Hepatic stellate cell (primary cell): ENCODE measurements around the gene MYO7B.

Source experiments
- DNase-seq: peaks from one replicate; pipeline ENCODE4 v3.0.0; 2011; ENCODE audit warnings: low spot score

Gene MYO7B

DNA sequence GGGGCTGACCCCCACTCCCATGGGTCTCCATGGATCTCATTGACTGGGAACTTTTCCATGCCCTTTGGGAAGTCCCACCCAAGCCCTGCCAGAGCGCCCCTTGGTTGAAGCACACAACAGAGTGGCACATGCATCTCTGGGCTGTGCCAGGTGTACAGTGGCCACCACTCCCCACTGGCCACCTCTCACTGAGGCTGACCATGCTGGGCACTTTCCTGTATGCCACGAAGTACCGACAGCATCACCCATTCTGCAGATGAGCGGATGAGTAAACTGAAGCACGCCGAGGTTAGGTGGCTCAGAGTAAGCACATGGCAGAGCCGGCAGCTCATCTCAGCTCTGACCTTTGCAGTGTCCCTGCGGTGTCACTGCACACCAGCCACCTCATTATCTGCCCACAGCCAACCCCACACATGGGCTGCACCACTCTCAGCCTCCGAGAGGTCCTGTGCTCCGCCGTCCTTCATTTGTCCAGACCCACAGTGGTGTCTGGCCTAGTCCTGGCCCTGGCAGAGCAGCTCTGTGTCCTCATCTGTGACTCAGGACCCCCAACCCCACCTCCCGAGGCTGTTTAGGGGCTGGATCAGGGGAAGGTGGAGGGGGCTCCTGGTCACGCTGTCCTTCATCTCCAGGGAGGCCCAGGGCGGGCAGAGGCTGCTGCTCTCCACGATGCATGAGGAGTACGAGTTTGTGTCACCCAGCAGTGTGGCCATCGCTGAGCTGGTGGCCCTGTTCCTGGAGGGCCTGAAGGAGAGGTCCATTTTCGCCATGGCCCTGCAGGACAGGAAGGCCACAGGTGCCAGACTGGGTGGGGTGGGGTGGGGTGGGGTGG, 92.5 kb downstream of the MYO7B start:
- DNase-seq: no peak

DNA sequence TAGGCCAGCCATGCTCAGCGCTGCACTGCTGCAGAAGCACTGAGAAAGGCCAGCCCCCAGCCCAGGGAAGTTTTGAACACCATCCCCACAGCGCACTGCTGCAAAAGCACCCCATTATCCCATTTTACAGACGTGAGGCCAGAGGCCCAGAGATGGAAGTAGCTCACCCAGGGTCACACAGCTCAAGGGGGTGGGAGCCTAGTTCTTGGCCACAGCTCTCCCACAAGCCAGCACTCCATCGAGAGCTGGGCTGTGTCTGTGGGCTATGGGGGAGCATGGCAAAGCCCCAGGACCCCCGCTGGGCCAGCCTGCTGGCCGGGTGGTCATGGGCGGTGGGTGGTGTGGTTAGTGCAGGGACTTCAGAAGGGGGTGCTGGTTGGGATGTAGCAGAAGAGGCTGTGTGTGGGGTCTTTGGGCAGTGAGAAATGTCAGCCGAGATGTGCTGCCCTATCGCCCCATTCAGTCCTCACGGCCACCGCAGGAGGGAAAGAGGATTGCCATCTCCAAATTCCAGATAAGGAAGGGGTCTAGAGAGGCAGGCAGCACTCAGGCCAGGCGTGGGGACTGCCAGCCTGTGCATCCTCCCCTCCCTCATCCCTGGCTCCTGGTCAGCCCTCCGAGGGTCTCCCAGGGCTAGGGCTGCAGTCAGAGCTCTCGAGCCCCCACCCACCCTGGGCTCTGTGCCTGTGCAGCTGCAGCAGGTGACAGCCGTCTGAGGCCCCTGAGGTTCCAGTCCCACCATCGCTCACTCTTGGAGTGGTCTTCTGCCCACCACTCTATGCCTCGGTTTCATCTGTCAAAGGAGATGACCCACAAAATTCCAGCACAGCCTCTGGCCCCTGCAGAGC, 93.5 kb downstream of the MYO7B start:
- DNase-seq: peak; percentile 30

DNA sequence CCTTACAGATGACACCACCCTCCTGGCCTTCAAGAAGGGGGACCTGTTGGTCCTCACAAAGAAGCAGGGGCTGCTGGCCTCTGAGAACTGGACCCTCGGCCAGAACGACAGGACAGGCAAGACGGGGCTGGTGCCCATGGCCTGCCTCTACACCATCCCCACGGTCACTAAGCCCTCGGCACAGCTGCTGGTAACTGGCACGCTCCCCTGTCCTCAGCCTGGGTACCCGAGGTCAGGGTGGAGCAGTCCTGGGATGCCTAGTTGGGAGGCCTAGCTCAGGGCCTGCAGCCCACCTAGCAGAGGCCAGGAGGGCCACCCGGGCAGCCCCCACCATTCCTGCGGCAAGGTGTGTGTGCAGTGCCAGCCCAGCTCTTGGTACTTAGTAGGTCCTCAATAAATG, 94.2 kb downstream of the MYO7B start:
- DNase-seq: no peak

DNA sequence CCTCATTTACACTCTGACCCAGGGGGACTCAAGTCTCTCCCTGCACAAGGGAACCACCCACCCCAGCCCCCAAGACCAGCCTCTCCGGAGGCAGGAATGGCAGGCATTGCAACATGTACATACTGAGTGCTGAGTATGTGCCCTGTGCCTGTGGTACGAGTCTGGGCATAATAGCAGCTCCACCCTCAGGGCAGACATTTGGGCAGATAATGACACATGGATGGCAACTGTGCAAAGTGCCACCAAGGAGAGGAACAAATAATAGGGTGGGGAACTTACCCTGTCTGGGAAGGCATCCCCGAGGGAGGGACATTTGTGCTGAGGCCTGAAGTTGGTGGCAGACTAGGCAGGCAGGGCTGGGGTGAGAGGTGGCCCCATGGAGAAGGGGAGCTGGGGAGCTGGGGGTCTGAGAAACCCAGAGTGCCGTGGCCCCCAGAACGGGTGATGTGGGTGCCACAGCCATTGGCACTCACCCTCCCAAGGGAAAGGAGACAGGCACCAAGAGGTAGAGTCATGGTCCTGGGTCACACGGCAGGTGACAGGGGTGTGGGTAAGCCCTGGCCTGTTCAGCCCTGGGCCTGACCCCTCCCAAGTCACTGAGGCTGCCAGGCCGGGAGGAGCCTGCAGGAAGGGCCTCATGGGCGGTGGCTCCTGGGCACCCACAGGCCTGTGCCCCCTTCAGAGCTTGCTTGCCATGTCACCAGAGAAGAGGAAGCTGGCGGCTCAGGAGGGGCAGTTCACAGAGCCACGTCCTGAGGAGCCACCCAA, 94.8 kb downstream of the MYO7B start:
- DNase-seq: peak; percentile 26

DNA sequence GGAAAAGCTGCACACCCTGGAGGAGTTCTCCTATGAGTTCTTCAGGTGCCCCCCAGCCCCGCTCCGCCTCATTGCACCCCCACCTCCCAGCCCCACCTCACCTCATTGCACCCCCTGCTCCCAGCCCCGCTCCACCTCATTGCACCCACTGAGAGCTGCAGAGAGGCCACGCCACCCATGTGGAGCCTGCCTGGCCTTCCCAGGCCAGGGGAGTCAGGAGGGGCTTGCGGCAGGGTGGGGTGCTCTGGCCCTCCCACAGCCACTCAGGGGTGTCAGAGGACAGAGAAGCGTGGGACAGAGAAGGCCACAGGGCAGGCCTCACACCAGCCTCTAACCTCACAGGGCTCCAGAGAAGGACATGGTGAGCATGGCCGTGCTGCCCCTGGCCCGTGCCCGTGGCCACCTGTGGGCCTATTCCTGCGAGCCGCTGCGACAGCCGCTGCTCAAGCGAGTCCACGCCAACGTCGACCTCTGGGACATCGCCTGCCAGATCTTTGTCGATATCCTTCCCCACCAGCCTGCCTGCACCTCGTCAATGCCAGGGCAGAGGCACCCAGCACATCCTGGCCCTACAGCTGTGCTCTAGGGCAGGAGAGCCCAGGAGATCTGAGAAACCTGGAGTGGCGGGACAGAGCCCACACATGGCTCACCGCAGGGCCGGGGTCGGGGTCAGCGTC, 95.5 kb downstream of the MYO7B start:
- peak; percentile 31 for DNase-seq

DNA sequence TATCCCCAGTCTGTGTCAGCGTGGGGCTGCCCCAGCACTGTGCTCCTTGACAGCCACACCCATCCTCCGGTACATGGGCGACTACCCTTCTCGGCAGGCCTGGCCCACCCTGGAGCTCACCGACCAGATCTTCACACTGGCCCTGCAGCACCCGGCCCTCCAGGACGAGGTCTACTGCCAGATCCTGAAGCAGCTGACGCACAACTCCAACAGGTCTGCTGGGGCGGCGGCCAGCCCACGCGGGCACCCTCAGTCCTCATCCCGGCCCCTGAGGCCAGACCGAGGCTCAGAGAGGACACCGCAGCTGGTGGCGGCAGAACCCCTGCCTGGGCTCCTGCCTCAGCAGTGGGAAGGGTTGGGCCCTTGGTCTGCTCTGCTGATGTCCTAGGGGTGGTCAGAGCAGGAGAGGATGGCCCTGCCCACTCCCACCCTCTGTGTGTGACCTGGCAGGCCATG, 96.1 kb downstream of the MYO7B start:
- no peak for DNase-seq

DNA sequence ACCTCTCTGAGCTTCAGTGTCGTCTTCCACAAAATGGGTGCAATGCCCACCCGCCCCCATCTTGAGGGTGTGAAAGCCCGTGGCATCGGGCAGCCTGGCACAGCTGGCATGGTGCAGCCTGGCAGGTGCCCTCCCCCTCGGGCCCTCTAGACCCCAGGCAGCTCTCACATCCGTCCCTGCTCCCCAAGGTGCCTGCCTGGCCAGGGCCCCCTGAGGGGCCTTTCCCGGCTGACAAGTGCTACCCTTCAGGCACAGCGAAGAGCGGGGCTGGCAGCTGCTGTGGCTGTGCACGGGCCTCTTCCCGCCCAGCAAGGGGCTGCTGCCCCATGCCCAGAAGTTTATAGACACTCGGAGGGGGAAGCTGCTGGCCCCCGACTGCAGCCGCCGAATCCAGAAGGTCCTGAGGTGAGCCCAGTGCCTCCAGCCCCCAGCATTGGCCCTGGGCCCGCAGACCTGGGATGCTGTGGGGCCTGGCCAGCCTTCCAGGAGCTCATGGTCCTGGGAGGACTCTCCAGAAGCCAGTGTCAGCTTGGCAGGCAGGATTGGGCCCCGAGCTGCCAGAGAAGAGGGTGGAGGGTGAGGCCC, 96.6 kb downstream of the MYO7B start:
- peak; percentile 28 for DNase-seq

DNA sequence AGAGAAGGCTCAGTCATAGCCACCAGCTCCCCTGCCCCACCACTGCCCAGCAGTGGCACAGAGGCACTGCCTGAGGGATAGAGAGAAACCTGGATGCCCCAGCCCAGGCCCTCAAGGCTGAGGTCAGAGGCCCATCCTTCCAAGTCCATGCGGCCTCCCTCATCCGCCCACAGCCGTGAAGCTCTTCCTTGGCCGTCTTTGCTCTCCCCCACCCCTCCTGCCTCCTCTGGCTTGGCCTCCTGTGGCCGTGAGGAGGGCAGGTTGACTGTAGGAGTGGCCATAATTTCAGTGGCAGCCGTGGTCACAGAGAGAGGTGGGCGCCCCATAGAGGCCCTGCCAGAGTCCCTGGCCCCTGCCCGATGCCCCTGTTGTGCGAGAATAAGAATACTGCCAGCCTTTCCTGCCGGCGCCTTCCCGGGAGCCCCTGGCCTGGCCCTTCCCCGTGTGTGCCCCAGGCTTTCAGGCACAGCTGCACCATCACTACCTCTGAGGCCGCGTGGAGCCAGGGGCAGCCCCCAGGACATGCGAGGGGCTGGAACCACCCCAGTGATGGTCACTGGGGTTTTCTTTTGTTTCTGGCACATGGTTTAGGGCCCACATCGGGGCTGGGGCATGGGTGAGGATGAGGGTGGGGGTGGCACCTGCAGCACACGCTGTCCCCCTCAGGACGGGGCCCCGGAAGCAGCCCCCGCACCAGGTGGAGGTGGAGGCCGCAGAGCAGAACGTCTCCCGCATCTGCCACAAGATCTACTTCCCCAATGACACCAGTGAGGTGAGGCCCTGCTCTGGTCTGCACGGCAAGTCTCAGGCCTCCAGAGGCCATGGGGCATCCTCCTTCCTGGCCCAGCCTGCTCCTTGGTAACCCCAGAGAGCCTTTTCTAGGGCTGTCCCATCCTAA, 97.4 kb downstream of the MYO7B start:
- peak; percentile 18 for DNase-seq

DNA sequence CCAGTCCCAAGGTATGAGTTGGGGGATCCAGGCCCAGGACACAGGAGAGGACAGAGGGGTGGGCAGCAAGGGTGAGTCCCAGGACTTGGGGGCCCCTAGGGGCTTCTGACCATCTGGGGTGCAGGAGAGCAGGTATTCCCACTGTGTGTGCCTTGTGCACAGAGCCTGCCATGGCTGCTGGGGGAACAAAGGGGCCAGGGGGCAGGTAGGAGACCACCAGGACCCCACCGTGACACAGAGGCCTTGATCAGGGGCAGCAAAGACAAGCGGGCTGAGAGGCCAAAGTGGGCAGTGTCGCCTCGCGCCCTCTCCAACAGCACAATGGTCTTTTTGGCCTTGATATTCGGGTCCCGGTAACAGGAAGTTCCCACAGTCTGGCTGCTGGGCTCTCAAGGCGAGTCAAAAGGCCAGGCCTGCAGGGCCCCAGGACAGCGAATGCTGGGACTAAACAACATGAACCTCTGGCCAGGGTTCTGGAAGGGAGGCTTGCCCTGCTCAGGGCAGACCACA, 98.1 kb downstream of the MYO7B start:
- no peak for DNase-seq

DNA sequence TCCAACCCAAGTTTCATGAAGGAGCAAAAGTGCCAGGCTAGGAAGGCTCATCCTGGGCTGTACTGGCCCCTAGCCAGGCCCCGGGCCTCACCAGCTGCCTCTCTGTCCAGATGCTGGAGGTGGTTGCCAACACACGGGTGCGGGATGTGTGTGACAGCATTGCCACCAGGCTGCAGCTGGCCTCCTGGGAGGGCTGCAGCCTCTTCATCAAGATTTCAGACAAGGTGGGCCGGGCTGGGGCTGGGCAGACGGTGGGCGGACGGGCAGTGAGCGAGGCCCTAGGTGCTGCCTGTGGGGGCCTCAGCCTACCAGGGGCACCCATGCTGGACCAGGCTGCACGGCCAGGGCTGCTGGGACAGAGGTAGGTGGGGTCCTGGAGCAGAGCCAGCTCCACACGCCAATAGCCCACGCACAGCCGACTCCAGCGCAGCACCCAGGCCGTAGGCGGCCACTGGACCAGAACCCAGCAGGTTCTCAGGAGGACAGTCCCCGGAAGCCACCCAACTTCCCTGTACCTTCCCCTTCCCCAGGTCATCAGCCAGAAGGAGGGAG, 98.7 kb downstream of the MYO7B start:
- DNase-seq: peak; percentile 25

DNA sequence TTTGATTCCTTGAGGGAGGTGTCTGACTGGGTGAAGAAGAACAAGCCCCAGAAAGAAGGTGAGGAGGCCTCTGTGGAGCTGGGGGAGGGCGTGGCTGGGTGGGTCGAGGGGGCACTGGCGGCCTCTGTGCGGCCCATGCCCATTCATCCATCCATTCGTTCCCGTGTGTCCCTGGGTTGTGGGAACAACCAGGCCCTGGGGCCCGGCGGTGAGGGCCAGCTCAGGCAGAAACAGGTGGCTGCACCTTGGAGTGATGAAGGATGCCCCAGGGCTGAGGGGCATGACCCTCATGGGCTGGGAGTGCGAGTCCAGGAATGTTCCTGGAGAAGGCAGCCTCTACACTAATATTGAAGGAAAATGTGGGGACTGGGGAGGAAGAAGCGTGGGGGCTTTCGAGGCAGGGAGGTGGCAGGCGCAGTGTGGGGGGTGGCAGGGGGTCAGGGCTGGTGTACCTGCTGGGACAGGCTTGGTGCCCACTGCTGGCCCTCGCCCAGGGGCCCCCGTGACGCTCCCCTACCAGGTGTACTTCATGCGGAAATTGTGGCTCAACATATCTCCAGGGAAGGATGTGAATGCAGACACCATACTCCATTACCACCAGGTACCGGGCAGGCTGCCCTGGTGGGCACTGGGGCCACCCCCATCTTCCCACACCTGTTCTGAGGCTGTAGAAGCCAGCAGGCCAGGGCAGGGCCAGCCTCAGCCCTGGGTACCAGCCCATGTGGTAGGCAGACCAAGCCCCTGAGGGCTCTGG, 99.3 kb downstream of the MYO7B start:
- DNase-seq: no peak

DNA sequence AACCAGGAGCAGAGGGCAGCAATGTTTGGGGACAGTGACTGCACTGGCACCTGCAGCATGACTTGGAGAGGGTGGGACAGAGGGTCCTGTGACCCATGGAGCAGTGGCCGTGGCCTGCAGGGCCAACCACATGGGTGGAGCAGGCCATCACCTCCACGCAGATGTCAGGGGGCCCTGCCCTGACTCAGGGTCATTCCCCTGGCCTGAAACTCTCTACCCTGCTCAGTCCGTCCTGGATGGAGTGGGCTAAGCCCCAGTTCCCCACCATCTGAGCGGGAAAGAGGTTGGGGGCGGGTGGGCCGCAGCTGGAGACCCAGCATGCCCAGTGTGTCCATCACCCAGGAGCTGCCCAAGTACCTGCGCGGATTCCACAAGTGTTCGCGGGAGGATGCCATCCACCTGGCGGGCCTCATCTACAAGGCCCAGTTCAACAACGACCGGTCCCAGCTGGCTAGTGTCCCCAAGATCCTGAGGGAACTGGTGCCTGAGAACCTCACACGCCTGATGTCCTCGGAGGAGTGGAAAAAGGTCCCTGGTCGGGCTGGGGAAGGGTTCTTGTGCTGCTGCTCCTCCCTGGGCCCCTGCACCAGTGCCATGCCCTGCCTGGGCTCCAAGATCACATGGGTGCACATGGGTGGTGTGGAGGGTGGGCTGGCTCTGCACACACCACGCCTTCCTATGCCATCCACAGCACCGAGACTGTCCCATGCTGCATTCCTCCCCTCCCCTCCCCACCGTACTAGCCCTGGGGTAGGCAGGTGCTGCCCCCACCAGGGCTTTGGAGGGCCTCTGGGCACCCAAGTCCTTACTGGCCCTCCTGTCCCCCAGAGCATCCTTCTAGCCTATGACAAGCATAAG, 100.1 kb downstream of the MYO7B start:
- no peak for DNase-seq

DNA sequence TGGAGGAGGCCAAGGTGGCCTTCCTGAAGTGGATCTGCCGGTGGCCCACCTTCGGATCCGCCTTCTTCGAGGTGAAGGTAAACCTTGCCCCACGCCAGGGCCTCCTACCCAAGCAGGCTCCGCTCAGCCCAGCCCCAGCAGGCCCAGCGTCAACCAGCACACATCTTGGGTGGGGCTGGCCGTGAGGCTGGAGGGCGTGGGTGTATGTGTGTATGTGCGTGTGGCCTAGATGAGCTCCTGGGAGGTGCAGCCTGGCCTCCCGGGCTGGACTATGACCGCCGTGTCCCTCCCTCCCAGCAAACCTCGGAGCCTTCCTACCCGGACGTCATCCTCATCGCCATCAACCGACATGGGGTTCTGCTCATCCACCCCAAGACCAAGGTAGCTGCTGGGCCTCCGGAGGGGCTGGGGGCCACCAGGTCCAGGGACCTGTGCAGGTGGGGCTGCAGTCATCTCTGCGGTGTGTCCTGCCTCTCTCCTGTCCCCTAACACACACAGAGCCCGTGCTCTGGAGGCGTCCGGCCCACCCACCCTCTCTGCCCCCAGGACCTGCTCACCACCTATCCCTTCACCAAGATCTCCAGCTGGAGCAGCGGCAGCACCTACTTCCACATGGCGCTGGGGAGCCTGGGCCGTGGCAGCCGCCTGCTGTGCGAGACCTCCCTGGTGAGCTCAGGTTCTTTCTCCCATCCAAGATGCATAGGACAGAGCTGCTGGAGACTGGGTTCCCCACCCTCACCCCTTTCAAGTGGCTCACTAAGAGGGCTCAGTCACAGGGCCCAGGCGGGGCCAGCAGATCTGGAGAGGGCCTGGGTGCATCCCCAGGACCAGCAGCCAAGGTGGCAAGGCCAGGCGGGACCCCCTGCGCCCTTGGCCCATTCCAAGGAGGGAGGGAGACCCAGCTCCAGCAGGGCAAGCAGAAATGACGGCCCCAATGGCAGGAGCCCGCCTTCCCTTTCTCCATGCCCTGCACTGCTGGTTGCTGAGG, 101.1 kb downstream of the MYO7B start:
- DNase-seq: no peak

DNA sequence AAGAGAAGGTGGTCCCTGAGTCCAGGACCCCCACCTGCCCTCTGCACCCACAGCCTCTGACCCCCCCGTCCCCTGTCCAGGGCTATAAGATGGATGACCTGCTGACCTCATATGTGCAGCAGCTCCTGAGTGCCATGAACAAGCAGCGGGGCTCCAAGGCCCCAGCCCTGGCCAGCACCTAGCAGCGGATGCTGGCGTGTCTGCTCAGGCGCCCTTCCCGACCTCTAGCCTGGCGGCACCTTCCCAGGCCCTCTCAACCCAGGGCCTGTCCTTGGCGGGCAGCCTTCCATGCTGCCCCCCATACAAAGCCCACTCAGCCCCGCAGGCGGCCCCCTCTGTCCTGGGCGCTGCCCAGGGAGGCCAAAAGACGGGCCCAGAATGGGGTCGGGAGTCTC, 101.8 kb downstream of the MYO7B start:
- DNase-seq: no peak

DNA sequence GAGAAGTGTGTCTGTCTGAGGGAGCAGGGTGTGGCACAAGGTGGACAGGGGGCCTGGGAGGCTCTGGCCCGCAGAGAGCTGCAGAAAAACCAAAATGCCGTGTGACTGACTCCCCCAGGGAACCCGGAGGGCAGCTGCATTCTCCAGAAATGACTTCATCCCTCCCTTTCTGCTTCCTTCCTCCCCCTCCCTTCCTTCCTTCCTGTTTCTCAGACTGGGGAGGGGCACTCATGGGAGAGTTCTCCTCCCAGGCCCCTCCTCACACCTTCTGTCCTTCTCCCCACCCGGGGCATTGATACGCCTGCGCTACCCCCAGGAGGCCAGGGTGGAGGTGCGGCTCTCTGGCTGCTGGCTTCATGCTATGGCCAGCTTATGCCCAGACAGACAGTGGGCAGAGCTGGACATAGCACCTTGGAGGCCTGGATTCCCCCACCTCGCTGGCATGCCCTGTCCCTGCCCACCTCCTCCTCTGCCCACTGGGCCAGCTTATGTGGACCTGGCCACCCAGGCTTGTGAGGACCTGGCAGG, 102.3 kb downstream of the MYO7B start:
- peak; percentile 96 for DNase-seq

DNA sequence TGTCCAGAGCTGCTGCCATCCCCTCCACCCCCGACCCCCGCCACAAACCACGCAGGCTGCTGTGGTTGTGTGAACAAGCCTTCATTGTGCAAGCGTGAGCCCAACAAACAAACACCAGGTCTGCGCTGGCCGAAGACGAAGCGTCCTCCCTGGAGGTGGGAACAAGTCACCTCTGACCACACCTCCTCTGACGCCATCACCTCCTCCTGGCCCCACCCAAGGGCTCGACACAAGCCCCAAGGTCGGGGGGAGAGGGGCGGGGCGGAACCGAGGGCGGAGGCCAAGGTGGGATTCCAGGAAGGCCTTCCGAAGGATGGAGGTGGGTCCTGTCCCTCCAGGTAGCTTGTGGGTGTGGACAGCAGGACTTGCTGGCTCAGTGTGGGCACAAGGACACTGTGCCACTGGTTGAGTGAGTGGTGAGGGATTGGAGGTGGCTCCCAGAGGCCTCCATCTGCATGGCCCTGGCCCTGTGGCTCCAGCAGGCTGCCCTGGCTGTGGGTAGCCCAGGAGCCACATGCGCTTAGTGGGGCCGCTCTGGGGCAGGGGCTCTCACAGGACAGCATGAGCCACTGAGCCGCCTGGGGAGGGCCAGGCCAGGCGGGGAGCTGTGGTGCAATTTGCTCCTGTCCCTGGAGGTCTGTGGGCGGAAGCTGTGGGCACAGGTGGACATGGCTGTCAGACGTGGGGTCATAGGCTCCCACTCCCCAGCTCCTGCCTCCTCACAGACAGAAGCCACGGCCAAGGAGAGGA, 103.1 kb downstream of the MYO7B start:
- no peak for DNase-seq
